ENCODE results near the gene CD81.
A peak's percentile ranks its signal among the peaks of the same experiment; 100 is the strongest.

The CD81 gene

GRCh38 chr11:2423157-2424025 is 46.3 kb downstream of the CD81 start:
- DNase-seq: no peak

- DNase-seq: no peak
These were observed 47.8 kb downstream of the CD81 start for GRCh38 chr11:2424811-2425495.

DNA sequence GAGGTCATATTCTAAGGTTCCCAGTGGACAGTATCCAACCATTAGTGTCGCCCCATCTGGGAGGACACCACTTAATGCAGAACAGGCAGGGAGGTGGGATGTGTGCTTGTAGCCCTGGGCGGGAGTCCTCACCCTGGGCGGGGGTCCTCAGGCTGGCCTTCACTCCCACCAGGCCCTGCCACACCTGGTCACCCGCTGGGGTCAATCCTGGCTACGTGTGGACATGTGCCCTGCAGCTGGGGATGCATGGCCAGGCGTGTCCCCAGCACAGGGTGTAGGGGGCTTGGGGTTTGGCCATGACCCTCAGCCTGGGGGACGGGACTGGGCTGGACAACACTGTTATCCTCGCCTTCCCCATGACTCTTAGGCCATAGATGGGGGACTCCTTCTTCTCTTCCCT is 48.4 kb downstream of the CD81 start:
- no peak for DNase-seq

DNA sequence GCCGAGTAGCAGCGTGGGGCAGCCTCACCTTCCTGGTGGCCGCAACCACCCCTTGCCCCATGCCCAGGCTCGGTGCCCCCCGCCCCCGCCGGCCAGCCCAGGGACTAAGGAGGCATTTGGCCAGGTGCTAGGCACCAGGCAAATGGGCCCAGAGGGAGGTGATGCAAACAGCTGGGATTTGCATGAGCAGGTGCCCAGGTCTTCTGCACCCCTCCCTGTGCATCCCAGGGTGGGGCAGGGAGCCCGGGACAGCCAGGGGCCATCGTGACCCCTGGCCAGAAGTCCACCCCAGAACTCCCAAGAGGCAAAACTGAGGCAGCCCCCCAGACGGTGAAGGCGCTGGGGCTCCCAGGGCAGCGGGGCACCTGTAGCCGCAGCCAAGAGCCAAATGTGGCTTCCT is 49.1 kb downstream of the CD81 start:
- no peak for DNase-seq

- DNase-seq: no peak
These were observed 49.9 kb downstream of the CD81 start for GRCh38 chr11:2426826-2427521.

- DNase-seq: no peak
These were observed 50.7 kb downstream of the CD81 start for GRCh38 chr11:2427721-2428321.

DNA sequence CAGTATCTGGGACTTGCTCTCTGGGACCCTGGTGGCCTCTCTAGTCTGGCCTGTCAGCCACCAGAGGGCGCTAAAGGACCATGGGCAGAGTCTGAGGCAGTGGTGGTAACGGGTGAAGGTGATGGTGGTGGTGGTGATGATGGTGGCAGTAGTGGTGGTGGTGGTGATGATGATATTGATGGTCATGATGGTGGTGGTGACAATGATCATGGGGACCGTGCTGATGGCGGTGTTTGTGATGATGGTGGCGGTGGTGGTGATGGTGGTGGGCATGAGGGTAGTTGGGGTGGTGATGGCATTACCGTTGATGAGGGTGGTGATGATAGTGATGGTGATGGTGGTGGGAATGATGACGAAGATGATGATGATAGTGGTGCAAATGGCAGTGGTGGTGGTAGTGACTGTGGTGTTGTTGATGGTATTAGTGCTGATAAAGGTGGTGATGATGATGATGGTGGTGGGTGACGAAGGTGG is 51.2 kb downstream of the CD81 start:
- peak; percentile 47 for DNase-seq

DNA sequence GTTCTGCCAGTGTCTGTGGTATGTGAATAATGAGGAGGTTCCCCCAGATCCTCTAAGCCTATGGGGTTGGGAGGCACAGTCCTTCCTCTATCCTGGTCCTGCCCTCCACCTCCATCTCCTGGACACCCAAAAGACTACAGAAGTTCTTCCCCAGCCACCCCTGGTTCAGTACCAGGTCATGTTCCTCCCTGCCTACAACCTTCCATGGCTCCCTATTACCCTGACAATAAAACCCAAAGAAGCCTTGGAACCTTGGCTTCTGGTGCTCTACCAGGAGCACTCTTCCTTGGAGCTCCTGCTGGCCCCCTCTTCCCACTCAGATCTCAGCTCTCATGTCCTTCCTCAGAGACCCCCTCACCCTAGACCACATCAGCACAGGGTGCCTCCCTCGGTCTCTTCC is 54.3 kb downstream of the CD81 start:
- DNase-seq: no peak

GRCh38 chr11:2432171-2432621 is 55.1 kb downstream of the CD81 start:
- DNase-seq: no peak

- DNase-seq: no peak
These were observed 55.5 kb downstream of the CD81 start for GRCh38 chr11:2432628-2433071.

GRCh38 chr11:2433106-2433925 is 56.2 kb downstream of the CD81 start:
- DNase-seq: no peak

- no peak for DNase-seq
These were observed 56.9 kb downstream of the CD81 start for GRCh38 chr11:2434008-2434407.

GRCh38 chr11:2434506-2435255 is 57.6 kb downstream of the CD81 start:
- no peak for DNase-seq

DNA sequence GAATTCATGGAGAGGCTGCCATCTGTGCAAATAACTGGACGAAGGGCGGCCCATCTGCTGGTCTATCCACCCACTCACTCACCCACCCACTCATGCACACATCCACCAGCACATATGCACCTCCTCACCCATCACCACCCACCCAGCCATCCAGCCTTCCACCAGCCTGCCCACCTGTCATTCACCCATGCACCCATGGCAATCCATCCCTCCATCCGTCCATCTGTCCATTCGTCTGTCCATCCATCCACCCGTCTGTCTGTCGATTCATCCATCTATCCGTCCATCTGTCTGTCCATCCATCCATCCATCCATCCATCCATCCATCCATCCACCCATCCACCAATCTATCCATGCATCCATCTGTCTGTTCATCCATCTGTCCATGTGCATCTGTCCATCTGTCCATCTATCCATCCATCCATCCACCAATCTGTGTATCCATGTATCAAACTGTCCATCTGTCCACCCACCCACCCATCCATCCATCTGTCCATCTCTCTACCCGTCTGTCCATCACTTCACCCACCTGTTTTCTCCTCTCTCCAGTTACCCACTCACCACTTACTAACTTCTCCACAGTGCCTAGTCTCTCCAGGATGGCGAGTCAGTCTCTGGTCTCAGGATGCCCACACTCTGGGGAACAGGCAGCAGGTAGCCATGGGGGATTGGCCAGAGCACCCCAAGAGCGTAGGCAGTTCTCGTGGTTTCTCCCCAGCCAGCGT is 58.3 kb downstream of the CD81 start:
- DNase-seq: no peak

DNA sequence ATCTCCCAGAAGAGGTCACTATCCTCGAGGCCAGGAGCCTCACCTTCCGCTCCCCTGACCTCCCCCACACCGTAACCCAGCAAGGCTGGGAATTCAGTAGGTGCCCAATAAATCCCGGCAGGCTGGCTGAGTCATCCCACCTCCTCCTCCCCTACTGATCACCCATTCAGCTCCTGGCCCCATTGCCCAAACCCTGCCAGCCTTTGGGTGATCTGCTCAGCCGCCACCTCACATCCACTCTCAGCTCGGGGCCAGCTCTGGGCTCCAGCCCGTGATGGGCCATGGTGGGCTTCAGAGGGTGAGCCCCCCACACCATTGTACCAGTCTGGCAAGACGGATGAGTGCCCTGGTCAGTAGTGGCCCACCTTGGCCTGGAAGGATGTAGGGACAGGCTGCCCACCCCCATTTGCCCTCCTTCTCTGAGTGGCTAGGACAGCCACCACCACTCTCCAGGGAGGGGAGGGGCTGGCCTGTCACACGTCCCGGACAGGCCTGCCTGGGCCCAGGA is 59.0 kb downstream of the CD81 start:
- no peak for DNase-seq

DNA sequence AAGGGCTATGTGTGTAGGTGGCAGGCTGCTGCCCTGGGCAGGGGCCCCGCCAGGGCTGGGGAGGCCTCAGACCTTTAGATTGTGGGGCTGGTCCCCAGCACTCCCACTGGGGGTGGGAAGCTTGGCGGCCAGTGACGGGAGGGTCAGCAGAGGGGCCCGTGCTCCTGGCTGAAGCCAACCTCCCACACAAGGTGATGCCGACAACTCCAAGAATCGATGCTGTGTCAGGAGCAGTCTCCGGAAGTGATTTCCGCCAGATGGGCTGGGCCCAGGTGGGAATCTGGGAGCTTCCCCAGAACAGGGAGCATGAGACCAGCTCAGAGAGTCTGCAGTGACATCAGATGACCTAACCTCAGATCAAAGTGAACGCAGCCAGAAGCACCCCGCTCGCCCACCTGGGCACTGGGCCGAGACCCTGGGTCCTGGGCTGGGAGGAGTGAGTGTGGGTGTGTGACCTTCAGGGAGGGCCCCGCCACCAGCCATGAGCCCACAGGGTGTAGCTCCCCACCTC is 59.5 kb downstream of the CD81 start:
- no peak for DNase-seq

DNA sequence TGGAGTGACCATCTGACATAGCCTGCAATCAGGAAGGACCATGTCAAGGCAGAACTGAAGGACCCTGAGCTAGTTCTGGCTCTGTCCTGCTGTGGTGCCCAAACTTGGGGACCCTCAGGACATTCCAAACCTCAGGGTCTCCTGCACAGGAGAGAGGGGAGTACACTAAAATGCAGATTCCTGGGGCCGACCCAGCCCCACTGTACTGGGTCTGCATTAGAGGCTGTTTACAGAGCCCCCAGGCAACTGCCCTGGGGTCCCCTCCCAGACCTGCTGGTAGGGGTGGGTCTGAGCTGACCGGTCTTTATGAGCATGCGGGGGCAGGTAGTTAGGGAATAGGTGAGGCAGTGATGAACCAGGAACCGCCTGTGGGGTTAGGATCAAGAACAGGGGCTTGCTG is 60.4 kb downstream of the CD81 start:
- no peak for DNase-seq

- DNase-seq: no peak
These were observed 62.7 kb downstream of the CD81 start for GRCh38 chr11:2439820-2440219.

DNA sequence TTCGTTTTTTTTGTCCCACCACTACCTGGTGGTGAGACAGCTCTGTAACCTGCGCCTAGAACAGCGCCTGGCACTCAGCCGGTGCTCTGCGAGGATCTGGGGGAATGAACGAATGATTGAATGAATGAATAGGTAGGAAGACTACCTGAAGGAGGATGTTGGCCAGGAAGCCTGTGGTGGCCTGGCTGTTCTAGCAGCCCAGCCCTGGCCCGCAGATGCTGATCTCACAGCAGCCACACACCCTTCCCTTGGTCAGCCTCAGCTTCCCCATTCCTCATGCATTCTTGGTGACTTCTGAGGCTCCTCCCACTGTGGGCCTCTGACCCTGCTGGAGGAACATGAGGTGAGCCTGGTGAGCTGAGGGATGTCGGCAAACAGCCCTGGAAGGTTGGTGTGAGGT is 63.5 kb downstream of the CD81 start:
- no peak for DNase-seq

GRCh38 chr11:2441171-2441570 is 64.1 kb downstream of the CD81 start:
- no peak for DNase-seq

All from NCI-H1105 (cell line).